Activated CD8-positive, alpha-beta memory T cell treated with anti-CD3 and anti-CD28 coated beads, Interleukin-2, amount 50 U/mL, for 48 hours (primary cell): Measurements from ENCODE around the gene GARIN1A.
A peak's percentile ranks its signal among the peaks of the same experiment; 100 is the strongest.
"Not testable (repeated sequence)": the region's sequence is repeated elsewhere in the genome, so short reads cannot be mapped to it uniquely, and the experiment has no call there.

Experiments used
- DNase-seq: peaks from one replicate; pipeline ENCODE4 v3.0.0-alpha.2; 2020

The GARIN1A gene

GRCh38 chr7:128687131-128687530 lies 15.0 kb downstream of the GARIN1A start:
- no peak for DNase-seq

GRCh38 chr7:128688492-128688891 lies 16.4 kb downstream of the GARIN1A start:
- DNase-seq, result no peak

GRCh38 chr7:128689161-128689935 lies 17.3 kb downstream of the GARIN1A start:
- not testable (repeated sequence) for DNase-seq

- DNase-seq, result no peak
Observed at GRCh38 chr7:128691227-128691626, 19.1 kb downstream of the GARIN1A start.

DNA sequence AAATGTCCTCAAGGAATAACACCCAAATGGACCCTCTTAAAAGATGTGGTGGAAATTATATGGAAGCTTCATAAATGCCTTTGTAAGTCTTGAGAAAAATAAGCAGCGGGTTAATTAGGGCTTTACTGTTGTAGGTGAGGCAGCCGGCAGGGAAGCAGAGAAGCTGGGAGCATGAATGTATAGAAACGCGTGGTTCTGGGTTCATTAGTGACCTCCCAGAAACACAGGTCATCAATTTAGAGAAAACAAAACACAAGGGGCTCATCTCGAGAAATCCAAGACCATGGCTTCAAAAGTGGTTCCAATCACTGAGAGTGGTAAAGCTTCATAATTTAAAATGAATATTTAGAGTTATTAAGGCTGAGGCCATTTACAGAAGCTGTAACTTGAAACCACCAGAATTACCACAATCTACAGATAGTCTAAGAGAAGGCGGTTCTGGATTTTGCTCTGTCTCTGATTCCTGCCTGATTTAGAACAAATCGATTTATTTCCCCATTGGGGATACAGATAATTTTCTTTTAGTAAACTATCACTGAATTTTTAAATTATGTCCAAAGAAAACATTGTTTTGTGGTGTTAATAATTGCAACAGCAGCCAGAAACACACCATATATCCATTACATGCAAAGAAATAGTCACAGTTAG lies 20.7 kb downstream of the GARIN1A start:
- no peak for DNase-seq

GRCh38 chr7:128693373-128694015 lies 21.4 kb downstream of the GARIN1A start:
- DNase-seq, result no peak

GRCh38 chr7:128694738-128695137 lies 22.6 kb downstream of the GARIN1A start:
- no peak for DNase-seq

DNA sequence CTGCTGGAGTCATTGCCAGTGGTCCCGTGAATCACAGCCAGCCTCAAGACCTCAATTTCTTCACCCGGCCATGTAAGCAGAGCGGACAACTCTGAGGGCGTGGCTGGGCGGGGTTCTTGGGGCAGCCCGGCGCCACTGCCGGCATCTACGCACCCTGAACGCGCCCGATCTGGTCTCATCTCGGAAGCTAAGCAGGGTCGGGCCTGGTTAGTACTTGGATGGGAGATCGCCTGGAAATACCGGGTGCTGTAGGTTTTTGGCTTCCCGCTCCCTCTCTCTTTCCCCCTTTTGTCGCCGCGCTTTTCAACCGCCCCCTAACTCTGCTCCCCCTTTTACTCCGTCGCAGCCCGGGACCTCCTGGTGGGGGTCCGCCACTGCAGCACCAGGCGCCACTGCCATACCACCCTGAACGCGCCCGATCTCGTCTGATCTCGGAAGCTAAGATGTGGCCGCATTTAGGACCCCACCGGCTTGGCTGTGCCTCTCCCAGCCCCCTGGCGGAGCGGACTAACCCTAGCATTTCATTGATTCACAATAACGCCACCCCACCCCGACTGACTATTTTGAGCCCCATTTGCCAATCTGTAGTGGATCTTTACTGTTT lies 25.3 kb downstream of the GARIN1A start:
- DNase-seq, result peak; percentile 92

DNA sequence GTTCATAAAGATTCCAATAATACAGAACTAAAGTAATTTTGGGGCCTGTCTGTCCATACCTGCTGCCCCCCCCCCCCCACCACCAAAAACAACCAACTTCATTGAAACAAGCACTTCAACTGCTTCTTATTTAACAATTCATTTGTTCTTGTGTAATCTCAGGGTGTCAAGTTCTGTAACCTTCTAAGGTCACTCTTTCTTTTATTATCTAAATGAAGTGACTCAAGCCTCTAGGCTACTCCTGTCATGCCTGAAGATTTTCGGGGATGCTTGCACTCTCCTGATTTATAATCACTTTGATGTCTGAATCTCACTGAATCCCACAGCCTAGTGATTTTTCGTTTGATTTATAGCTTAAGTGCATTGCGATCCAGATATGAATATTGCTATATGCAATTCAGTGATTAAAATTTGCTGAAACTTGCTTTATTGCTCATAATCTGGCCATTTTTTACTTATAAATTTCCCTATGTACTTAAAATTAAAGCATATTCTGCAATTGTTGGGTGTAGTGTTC lies 27.2 kb downstream of the GARIN1A start:
- no peak for DNase-seq

DNA sequence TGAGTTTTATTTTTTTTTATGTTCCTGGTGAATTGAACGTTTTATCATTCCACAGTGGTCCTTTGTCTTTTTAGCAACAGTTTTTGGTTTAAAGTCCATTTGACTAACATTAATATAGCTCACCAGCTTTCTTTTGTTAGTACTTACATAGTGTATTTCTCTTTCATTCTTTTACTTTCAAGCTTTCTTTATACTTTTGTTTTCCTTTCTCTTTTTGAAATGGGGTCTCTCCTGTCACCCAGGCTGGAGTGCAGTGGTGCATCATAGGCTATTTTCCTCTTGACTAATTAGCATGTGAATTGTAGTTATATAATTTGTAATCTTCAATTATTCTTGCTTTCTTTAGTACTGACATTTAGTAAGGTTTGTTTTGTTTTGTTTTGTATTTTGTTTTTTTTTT lies 27.8 kb downstream of the GARIN1A start:
- no peak for DNase-seq

DNA sequence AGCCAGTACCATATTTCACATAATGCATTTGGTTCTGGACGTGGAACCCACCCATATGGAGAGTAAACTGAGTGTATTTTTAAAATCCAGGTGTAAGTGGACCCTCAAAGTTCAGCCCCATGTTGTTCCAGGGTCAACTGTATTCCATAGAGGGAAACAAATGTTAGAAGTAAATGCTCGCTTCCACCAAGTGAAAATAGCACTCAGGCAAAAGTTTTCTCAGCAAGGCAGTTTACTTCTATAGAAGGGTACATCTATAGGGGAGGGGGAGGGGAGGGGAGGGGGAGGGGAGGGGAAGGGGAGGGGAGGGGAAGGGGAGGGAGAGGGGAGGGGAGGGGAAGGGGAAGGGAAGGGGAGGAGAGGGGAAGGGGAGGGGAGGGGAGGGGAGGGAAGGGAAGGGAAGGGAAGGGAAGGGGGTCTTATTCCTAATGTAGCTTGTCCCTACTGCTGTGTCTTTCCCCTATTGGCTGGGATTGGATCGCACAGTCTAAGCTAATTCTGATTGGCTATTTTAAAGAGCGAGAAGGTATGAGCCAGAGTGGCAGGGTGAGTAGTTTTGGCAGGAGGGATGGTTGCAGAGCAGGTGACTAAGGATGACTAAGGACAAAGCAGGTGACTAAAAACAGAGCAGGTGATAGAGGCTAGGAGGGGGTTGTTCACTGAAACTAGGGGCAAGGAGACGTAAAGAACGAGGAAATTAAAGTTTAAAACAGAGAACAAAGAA lies 29.1 kb downstream of the GARIN1A start:
- DNase-seq, result no peak

GRCh38 chr7:128703609-128704241 lies 31.6 kb downstream of the GARIN1A start:
- DNase-seq, result no peak

- DNase-seq, result no peak
Observed at GRCh38 chr7:128705891-128706333, 33.8 kb downstream of the GARIN1A start.

- no peak for DNase-seq
Observed at GRCh38 chr7:128707752-128708151, 35.7 kb downstream of the GARIN1A start.

- DNase-seq, result no peak
Observed at GRCh38 chr7:128708235-128708634, 36.1 kb downstream of the GARIN1A start.

- no peak for DNase-seq
Observed at GRCh38 chr7:128708824-128709223, 36.7 kb downstream of the GARIN1A start.

- DNase-seq, result no peak
Observed at GRCh38 chr7:128710481-128710880, 38.4 kb downstream of the GARIN1A start.

DNA sequence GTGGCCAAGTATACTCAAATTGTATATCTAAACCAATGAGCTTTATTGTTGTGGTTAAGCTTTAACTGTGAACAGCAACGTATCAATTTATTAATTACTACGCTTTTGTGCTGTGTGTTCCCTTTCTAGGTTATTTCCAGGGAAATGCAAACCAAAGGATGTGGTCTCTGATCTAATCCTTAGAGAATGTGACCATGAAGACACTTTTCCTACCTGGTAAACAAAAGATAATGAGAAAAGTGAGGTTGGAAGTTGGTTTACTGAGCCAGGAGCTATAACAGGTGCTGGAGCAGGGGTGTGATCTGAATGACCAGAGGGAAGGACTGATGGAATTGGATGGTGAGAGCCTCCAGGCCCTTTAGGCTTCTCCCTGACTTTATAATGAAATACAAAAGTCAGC lies 41.7 kb downstream of the GARIN1A start:
- no peak for DNase-seq

DNA sequence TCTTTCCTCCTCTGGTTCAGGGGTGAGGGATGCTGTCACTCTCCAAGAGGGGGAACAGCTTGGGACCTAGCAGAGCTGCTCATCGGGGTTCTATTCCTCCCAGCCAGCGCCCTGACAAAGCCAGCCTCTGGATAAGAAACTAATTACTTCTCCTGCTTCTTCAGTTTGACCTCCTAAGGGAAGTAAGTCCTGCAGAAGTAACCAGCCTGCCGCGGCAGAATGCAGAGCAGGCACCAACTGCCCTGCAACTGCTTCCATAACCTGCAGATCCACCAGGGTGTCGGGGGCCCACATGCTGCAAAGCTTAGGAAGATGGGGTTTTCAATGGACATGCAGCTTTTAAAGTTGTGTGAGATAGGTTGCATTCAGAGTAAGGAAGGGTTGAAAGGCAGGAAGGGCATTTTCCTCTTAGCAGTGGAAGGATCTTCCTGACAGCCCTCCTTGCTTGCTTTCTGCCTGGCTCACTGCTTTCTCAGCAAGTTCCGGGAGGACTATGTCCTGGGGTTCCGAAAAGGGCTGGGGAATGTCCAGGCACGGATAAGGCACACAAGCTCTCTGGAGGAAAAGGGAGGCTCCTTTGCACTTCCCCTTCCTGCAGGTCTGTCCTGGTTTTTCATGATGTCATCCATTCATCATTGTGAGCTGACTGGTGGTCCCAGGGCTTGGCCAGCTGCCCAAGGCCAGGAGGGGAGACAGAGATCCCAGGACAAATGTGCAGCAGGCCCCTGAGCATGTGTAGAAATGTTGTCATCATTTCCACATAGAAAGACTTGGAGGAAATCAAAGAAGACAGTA lies 42.8 kb downstream of the GARIN1A start:
- no peak for DNase-seq

- DNase-seq, result no peak
Observed at GRCh38 chr7:128718967-128719642, 47.0 kb downstream of the GARIN1A start.

DNA sequence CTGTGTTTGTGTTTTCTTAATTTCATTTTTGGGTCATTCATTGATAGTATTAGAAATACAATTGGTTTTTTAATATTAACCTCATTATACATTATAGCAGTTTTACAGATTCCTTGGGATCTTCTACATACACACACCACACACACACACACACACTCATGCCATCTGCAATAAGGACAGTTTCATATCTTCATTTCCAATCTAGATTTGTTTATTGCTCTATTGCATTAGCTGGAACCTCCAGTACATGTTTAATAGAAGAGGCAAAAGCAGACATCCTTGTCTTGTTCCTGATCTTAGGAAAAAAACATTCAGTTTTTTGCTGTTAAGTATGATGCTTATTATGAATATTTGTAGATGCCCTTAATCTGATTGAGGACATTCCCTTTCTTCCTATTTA lies 49.3 kb downstream of the GARIN1A start:
- no peak for DNase-seq
